Astrocyte of the spinal cord (primary cell): Measurements from ENCODE around the gene CAMP.

ENCODE experiments used
- DNase-seq: peaks from one replicate; pipeline ENCODE4 v3.0.0; 2011; ENCODE audit warnings: low read depth, low spot score
- H3K4me3 ChIP-seq: 2 replicates; pipeline ENCODE4 v1.5.1; 2011; ENCODE audit warnings: low read depth, mild to moderate bottlenecking, low read length, moderate library complexity
- CTCF ChIP-seq: IDR thresholded peaks from 2 replicates; pipeline ENCODE4 v1.5.1; 2012; ENCODE audit warnings: low read depth, mild to moderate bottlenecking, low read length, inconsistent platforms
- in situ Hi-C: cut with HindIII; loops from 2 replicates; pipeline ENCODE4 v1.10.0; 2017; ENCODE audit warnings: low sequenced_read_pairs

CAMP gene

GRCh38 chr3:48186631-48187300 is 36.5 kb upstream of the CAMP start:
- in situ Hi-C loops, result no loop called here
- H3K4me3 ChIP-seq, result peak overlapping the region; percentile 81
- no peak for TF ChIP-seq CTCF
- DNase-seq, result peak; percentile 15

- peak overlapping the region; percentile 81 for H3K4me3 ChIP-seq
- no peak for DNase-seq
- no peak for TF ChIP-seq CTCF
Observed at GRCh38 chr3:48187301-48187578, 36.1 kb upstream of the CAMP start.

DNA sequence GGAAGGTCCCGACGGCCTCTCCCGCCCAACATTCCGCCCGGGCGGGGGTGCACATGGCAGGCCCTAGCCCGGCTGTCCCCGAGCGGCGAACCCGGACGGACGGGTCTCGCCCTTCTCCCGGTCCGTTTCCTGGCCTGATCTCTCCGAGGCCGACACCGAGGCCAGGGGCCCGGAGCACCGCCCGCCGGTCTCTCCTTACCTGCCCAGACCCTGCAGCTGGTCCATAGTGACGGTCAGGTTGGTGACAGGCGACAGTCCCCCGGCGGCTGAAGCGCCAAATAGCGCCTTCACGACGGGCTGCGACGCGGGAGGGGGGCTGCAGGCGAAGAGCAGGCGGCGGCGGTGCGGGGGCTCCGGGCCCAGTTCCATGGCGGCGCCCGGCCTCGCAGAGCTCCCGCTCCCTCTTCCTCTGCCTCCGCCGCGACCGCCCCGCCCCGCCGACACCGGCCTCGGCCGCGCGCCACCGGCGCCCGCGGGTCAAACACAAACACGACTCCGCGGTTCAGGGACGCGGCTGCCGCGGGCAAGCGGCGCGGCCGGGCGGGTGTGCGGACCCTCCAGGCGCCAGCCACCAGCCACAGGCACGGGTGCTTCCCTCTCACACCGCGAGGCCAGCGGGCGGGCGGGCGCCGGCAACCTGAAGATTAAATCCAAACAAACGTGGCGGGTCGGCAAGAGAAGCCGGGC is 35.6 kb upstream of the CAMP start:
- peak overlapping the region; percentile 81 for H3K4me3 ChIP-seq
- in situ Hi-C loops, result no loop called here
- no peak for DNase-seq
- TF ChIP-seq CTCF, result no peak

More at GRCh38 chr3:48187301-48187578, 36.1 kb upstream of the CAMP start:
- in situ Hi-C loops, result no loop called here

GRCh38 chr3:48188266-48189201 is 34.8 kb upstream of the CAMP start, which contains the start of gene CDC25A:
TSS of gene CDC25A (minus strand) at chr3:48188417. CDS start at chr3:48187947, 470 bp downstream.
- H3K4me3 ChIP-seq, result peak within 1 kb of the TSS; percentile 81
- TF ChIP-seq CTCF, result no peak
- in situ Hi-C loops, result no loop called here
- peak; percentile 99 for DNase-seq

- TF ChIP-seq CTCF, result no peak
- no peak overlapping the region for H3K4me3 ChIP-seq
- no peak for DNase-seq
- in situ Hi-C loops, result no loop called here
Observed at GRCh38 chr3:48189321-48189720, 34.0 kb upstream of the CAMP start.

DNA sequence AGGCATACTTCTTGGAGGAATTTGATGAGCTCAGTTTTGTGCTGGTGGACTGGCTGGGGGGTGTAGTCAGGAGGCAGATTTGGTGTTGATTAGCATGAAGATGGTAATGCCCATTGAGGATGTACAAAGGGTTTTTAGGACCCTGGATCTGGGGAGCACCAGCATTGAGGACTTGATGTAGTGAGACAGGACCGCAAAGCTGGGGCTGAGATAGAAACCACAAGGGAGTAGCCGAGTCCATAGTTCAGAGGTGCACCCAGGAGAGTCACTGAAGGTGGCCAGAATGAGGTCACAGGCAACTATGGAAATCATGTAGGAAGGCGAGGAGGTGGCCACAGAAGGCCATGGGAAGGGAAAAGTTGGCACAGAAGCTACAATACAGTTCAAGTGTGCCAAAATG is 32.4 kb upstream of the CAMP start:
- no peak overlapping the region for H3K4me3 ChIP-seq
- in situ Hi-C loops, result no loop called here
- TF ChIP-seq CTCF, result no peak
- DNase-seq, result no peak
